ENCODE data around the gene RANBP17. TPM values are rescaled to one million over a fixed set of nuclear protein-coding genes. Genes with fewer than 3 reads are reported as not detected.

The RANBP17 gene
- total and polyA plus RNA-seq, 9 of the 15 experiments (the other 6 are each of a cell fraction or from before 2014, with no cell fraction given): not detected

DNA sequence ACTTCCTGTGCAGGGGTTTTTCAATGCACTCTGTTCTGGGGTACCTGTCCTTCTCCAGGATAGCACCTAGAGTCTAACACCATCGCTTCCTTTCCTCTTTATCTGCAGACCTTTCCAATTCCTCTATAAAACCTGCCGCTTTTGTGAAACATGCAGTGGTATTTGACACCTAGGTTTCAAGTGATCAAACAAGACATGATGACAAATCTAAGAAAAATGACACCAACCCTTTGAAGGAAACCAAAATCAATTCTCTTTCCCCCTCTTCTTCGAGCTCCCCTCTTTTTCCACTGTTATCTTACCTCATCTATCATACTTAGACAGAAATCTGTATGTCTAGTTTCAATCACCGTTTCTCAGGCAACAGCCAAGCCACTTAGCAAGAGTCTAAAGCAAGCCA is 25.6 kb upstream of the RANBP17 start:
- ChIA-PET CTCF (ENCODE audit: low intra/inter-chr PET ratio) (no interaction called here), POLR2A (no interaction called here)
- no peaks in the 10 kb centered on the region for H3K9me1 ChIP-seq (ENCODE audit: control insufficient read depth, insufficient read depth, low read length)
- H3K4me3 ChIP-seq: no peak overlapping the region
- TF ChIP-seq SRSF3 (IDR thresholded peaks at IDR 0.05; ENCODE audit: insufficient read depth, low read length): no peak
- TF ChIP-seq GTF2A2 (tag; IDR thresholded peaks at IDR 0.05): no peak
- TF ChIP-seq RBM39 (optimal IDR thresholded peaks at IDR 0.05; ENCODE audit: low read depth, low read length): no peak
- no peak for TF ChIP-seq THAP12 (CRISPR knock-in tag; IDR thresholded peaks at IDR 0.05)
- TF ChIP-seq TCF3 (CRISPR knock-in tag; IDR thresholded peaks at IDR 0.05): no peak
- no peak for TF ChIP-seq ZKSCAN8 (CRISPR knock-in tag; IDR thresholded peaks at IDR 0.05)
- no peak for TF ChIP-seq MAFF (IDR thresholded peaks at IDR 0.05; ENCODE audit: low read length)
- TF ChIP-seq ZNF511 (CRISPR knock-in tag; IDR thresholded peaks at IDR 0.05): no peak
- no peak for TF ChIP-seq BMI1 (IDR thresholded peaks at IDR 0.05; ENCODE audit: low read length)
- TF ChIP-seq, protein P1, sequence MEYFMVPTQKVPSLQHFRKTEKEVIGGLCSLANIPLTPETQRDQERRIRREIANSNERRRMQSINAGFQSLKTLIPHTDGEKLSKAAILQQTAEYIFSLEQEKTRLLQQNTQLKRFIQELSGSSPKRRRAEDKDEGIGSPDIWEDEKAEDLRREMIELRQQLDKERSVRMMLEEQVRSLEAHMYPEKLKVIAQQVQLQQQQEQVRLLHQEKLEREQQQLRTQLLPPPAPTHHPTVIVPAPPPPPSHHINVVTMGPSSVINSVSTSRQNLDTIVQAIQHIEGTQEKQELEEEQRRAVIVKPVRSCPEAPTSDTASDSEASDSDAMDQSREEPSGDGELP (CRISPR knock-in tag; IDR thresholded peaks at IDR 0.05; ENCODE audit: borderline replicate concordance): no peak
- DNase-seq (ENCODE audit: extremely low read depth in 1 of 4, low spot score in 3 of 4) (no peak), ATAC-seq (no peak), FAIRE-seq (no peak)
- H4K20me1 ChIP-seq (replicated peaks; ENCODE audit: control insufficient read depth, insufficient read depth, low read length): no peaks in the 10 kb centered on the region
- intact Hi-C loops (cut with micrococcal nuclease) (no loop called here), in situ Hi-C loops (cut with MboI) (no loop called here)
- no peaks in the 10 kb centered on the region for H3K79me2 ChIP-seq (ENCODE audit: control insufficient read depth, insufficient read depth, low read length)
- no peaks in the 10 kb centered on the region for H3K36me3 ChIP-seq (ENCODE audit: control insufficient read depth, insufficient read depth, low read length)
- no peak overlapping the region for H3K9ac ChIP-seq (ENCODE audit: insufficient read depth in 1 of 2, low read depth in 2 of 2, low read length in 2 of 2)
- H3K4me2 ChIP-seq (ENCODE audit: insufficient read depth, low read length): no peak overlapping the region
- WGBS (ENCODE audit: insufficient coverage, low coverage, missing lambda C conversion rate): 0% methylated on average over 4 of the region's 4 CpGs
- H3K4me1 ChIP-seq (replicated peaks in 1 of 2; ENCODE audit: control insufficient read depth in 2 of 2, insufficient read depth in 2 of 2, low read length in 2 of 2): no peaks in the 10 kb centered on the region
- H3K27ac ChIP-seq (ENCODE audit: extremely low read depth, low read depth, low read length): no peak overlapping the region
- no peaks in the 10 kb centered on the region for H3K9me3 ChIP-seq (replicated peaks; ENCODE audit: control insufficient read depth, insufficient read depth, low read depth, low read length)
- H2AFZ ChIP-seq (ENCODE audit: low read depth, low read length): no peak overlapping the region
- H3K27me3 ChIP-seq (ENCODE audit: control insufficient read depth in 2 of 2, insufficient read depth in 2 of 2, low read length in 2 of 2): no peaks in the 10 kb centered on the region
- BruUV-seq (replicated peaks): no TSS peak

Measured in K562 (cell line).